Measurements from ENCODE around the gene CXCL5.
"Not testable (repeated sequence)": the region's sequence is repeated elsewhere in the genome, so short reads cannot be mapped to it uniquely, and the experiment has no call there.

CXCL5 gene

GRCh38 chr4:74015126-74015780, 16.8 kb upstream of the CXCL5 start:
- no peak for DNase-seq (ENCODE audit: low spot score)

GRCh38 chr4:74014332-74014731, 15.9 kb upstream of the CXCL5 start:
- DNase-seq (ENCODE audit: low spot score), result no peak

GRCh38 chr4:74013264-74013663, 14.8 kb upstream of the CXCL5 start:
- no peak for DNase-seq (ENCODE audit: low spot score)

GRCh38 chr4:74012130-74012529, 13.7 kb upstream of the CXCL5 start:
- peak; percentile 4 for DNase-seq (ENCODE audit: low spot score)

- no peak for DNase-seq (ENCODE audit: low spot score)
Observed at GRCh38 chr4:74009307-74009706, 10.8 kb upstream of the CXCL5 start.

GRCh38 chr4:74006009-74006476, 7.6 kb upstream of the CXCL5 start:
- no peak for DNase-seq (ENCODE audit: low spot score)

- DNase-seq (ENCODE audit: low spot score), result no peak
Observed at GRCh38 chr4:74005528-74005927, 7.1 kb upstream of the CXCL5 start.

- no peak for DNase-seq (ENCODE audit: low spot score)
Observed at GRCh38 chr4:74004668-74005067, 6.2 kb upstream of the CXCL5 start.

- DNase-seq (ENCODE audit: low spot score), result no peak
Observed at GRCh38 chr4:74000301-74000700, 1.8 kb upstream of the CXCL5 start.

GRCh38 chr4:73992050-73992449, 6.4 kb downstream of the CXCL5 start:
- no peak for DNase-seq (ENCODE audit: low spot score)

- no peak for DNase-seq (ENCODE audit: low spot score)
Observed at GRCh38 chr4:73991742-73992000, 6.8 kb downstream of the CXCL5 start.

GRCh38 chr4:73990988-73991741, 7.3 kb downstream of the CXCL5 start:
- no peak for DNase-seq (ENCODE audit: low spot score)

- DNase-seq (ENCODE audit: low spot score), result no peak
Observed at GRCh38 chr4:73989928-73990327, 8.5 kb downstream of the CXCL5 start.

GRCh38 chr4:73989031-73989430, 9.4 kb downstream of the CXCL5 start:
- no peak for DNase-seq (ENCODE audit: low spot score)

- DNase-seq (ENCODE audit: low spot score), result no peak
Observed at GRCh38 chr4:73988061-73988460, 10.4 kb downstream of the CXCL5 start, which contains the start of gene PPBP. Gene PPBP (minus strand): TSS chr4:73988190. CDS start chr4:73988103, 87 bp downstream.

GRCh38 chr4:73985528-73985852, 13.0 kb downstream of the CXCL5 start:
- no peak for DNase-seq (ENCODE audit: low spot score)

GRCh38 chr4:73984736-73985527, 13.5 kb downstream of the CXCL5 start:
- no peak for DNase-seq (ENCODE audit: low spot score)

GRCh38 chr4:73981175-73981574, 17.3 kb downstream of the CXCL5 start:
- DNase-seq (ENCODE audit: low spot score), result not testable (repeated sequence)

- no peak for DNase-seq (ENCODE audit: low spot score)
Observed at GRCh38 chr4:73979407-73979957, 19.0 kb downstream of the CXCL5 start.

GRCh38 chr4:73978886-73979285, 19.6 kb downstream of the CXCL5 start:
- no peak for DNase-seq (ENCODE audit: low spot score)

- no peak for DNase-seq (ENCODE audit: low spot score)
Observed at GRCh38 chr4:73976716-73977115, 21.8 kb downstream of the CXCL5 start.

- no peak for DNase-seq (ENCODE audit: low spot score)
Observed at GRCh38 chr4:73976217-73976616, 22.3 kb downstream of the CXCL5 start.

- DNase-seq (ENCODE audit: low spot score), result no peak
Observed at GRCh38 chr4:73974352-73974751, 24.1 kb downstream of the CXCL5 start.
